Measurements from ENCODE around the gene PRKCH.

DNA sequence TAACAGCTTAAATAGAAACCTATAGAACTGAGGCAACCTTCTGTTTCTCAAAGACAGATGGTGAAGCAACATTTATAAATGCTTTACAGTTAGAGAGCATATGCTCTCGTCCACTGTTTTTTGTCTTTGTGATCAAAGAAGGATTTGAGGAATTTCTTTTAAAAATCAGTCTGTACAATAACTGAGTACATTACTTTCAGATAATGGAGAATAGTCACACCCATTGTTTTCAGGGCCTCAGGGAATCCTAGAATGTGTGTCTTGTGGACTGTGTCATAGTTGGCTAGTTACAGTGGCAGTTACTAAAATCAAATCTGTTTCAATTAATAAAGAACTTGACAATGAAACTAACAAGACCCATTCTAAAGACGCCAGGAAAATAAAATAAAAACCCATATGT, 107.9 kb downstream of the PRKCH start:
- TF ChIP-seq, protein P1, sequence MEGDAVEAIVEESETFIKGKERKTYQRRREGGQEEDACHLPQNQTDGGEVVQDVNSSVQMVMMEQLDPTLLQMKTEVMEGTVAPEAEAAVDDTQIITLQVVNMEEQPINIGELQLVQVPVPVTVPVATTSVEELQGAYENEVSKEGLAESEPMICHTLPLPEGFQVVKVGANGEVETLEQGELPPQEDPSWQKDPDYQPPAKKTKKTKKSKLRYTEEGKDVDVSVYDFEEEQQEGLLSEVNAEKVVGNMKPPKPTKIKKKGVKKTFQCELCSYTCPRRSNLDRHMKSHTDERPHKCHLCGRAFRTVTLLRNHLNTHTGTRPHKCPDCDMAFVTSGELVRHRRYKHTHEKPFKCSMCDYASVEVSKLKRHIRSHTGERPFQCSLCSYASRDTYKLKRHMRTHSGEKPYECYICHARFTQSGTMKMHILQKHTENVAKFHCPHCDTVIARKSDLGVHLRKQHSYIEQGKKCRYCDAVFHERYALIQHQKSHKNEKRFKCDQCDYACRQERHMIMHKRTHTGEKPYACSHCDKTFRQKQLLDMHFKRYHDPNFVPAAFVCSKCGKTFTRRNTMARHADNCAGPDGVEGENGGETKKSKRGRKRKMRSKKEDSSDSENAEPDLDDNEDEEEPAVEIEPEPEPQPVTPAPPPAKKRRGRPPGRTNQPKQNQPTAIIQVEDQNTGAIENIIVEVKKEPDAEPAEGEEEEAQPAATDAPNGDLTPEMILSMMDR (IDR thresholded peaks at IDR 0.05): no peak
- TF ChIP-seq POLR2A (IDR thresholded peaks at IDR 0.05): no peak
- no peak for TF ChIP-seq POLR2AphosphoS5 (IDR thresholded peaks at IDR 0.05)
- TF ChIP-seq EP300 (IDR thresholded peaks at IDR 0.05): no peak

All from sigmoid colon (tissue), 4 donors.